ENCODE data around the gene PLA2G5.

Gene PLA2G5

GRCh38 chr1:20069874-20070273, at the start of gene PLA2G5:
PLA2G5 (plus strand) TSS chr1:20070194; CDS start chr1:20084831, 14,637 bp downstream.
- no peak within 1 kb of the TSS for H3K27ac ChIP-seq
- no peak for TF ChIP-seq ZFX (IDR thresholded peaks at IDR 0.05)
- TF ChIP-seq CTCF (conservative IDR thresholded peaks at IDR 0.05): no peak

- no peak overlapping the region for H3K27ac ChIP-seq
- TF ChIP-seq CTCF (conservative IDR thresholded peaks at IDR 0.05) (no peak), ZFX (IDR thresholded peaks at IDR 0.05) (no peak)
These were observed 41.9 kb upstream of the PLA2G5 start for GRCh38 chr1:20028125-20028524.

- peak overlapping the region; percentile 90; the same call in 1 of the 2 replicates for H3K27ac ChIP-seq
- TF ChIP-seq CTCF (conservative IDR thresholded peaks at IDR 0.05) (no peak), ZFX (IDR thresholded peaks at IDR 0.05) (no peak)
These were observed 41.3 kb upstream of the PLA2G5 start for GRCh38 chr1:20028726-20029125.

- TF ChIP-seq CTCF (conservative IDR thresholded peaks at IDR 0.05) (no peak), ZFX (IDR thresholded peaks at IDR 0.05) (no peak)
These were observed 40.6 kb upstream of the PLA2G5 start for GRCh38 chr1:20029178-20029912.

GRCh38 chr1:20030436-20031151, 39.4 kb upstream of the PLA2G5 start:
- peak overlapping the region; percentile 90 for H3K27ac ChIP-seq

More at GRCh38 chr1:20029178-20029912, 40.6 kb upstream of the PLA2G5 start:
- H3K27ac ChIP-seq: peak overlapping the region; percentile 90

- TF ChIP-seq CTCF (conservative IDR thresholded peaks at IDR 0.05): no peak
- no peak for TF ChIP-seq ZFX (IDR thresholded peaks at IDR 0.05)
- peak overlapping the region; percentile 90; the same call in 1 of the 2 replicates for H3K27ac ChIP-seq
These were observed 38.8 kb upstream of the PLA2G5 start for GRCh38 chr1:20031161-20031560.

- H3K27ac ChIP-seq: peak overlapping the region; percentile 90; the same call in 1 of the 2 replicates
- no peak for TF ChIP-seq CTCF (conservative IDR thresholded peaks at IDR 0.05)
- no peak for TF ChIP-seq ZFX (IDR thresholded peaks at IDR 0.05)
These were observed 38.2 kb upstream of the PLA2G5 start for GRCh38 chr1:20031836-20032235.
